K562 treated with DMSO at 1 percent for 48 hours (cell line): Measurements from ENCODE around the gene HSD17B3. TPM values are rescaled to one million over a fixed set of nuclear protein-coding genes. Genes with fewer than 3 reads are reported as not detected.

Source experiments
- total RNA-seq: library from RNA; unstranded; fragments of 300-600 nt; gene quantifications from 2 replicates; pipeline ENCODE4 v1.2.3, GENCODE V29; 2022; ENCODE audit warnings: low replicate concordance; ENCODE audit errors: extremely low read depth

The HSD17B3 gene
- total RNA-seq: not detected in 2 replicates

GRCh38 chr9:96302021-96302420, at the start of gene HSD17B3:
HSD17B3 (minus strand) TSS chr9:96302176; CDS start chr9:96302104, 72 bp downstream.

Other genes starting within 250 kb of the HSD17B3 start
- gene SLC35D2, start 81.5 kb upstream of the HSD17B3 start, total RNA-seq: not detected in 2 replicates
- gene ZNF367, start 116.2 kb upstream of the HSD17B3 start, total RNA-seq: not detected in 2 replicates
- gene HABP4, start 148.0 kb upstream of the HSD17B3 start, total RNA-seq: not detected in 2 replicates